ENCODE data around the gene C20orf141. TPM values are rescaled to one million over a fixed set of nuclear protein-coding genes. Genes with fewer than 3 reads are reported as not detected.

The C20orf141 gene
- total RNA-seq, 1 experiment from 2014 or later, result not detected

GRCh38 chr20:2845607-2846006 is 30.8 kb downstream of the C20orf141 start:
- Mint-ChIP-seq H3K4me3 (no peak overlapping the region), H3K9me3 (no peaks in the 10 kb centered on the region; a peak in 1 of 5 replicates), H3K27me3 (ENCODE audit: low read depth) (no peaks in the 10 kb centered on the region), H3K36me3 (ENCODE audit: insufficient read depth in 1 of 3, low read depth in 3 of 3) (no peaks in the 10 kb centered on the region), H3K27ac (no peak overlapping the region), H3K4me1 (peaks cover 4% of the 10 kb centered on the region in 2 experiments)
- Histone ChIP-seq H3K27me3 (ENCODE audit: insufficient read depth, low read length) (no peaks in the 10 kb centered on the region), H2AFZ (ENCODE audit: low read length) (no peak overlapping the region), H2BK120ac (ENCODE audit: low read depth, low read length, poor library complexity, severe bottlenecking) (no peak overlapping the region), H4K20me1 (ENCODE audit: control insufficient read depth, insufficient read depth, insufficient read length) (no peaks in the 10 kb centered on the region), H2AK5ac (ENCODE audit: insufficient read length, low read length) (no peak overlapping the region), H2BK12ac (ENCODE audit: insufficient read length, low read depth, low read length) (no peak overlapping the region), H3K27ac (ENCODE audit: insufficient read length, low read depth, low read length) (no peak overlapping the region), H2BK15ac (ENCODE audit: low read depth, low read length) (no peak overlapping the region), H3K56ac (ENCODE audit: insufficient read length, low read depth, low read length) (no peak overlapping the region), H3K23ac (ENCODE audit: insufficient read length, low read depth, low read length) (no peak overlapping the region), H3K79me1 (ENCODE audit: insufficient read depth, low read depth, low read length, poor library complexity, severe bottlenecking) (no peaks in the 10 kb centered on the region), H4K91ac (ENCODE audit: insufficient read length, low read depth, low read length) (no peak overlapping the region), H3K18ac (ENCODE audit: insufficient read length, low read depth, low read length) (no peak overlapping the region), H3K14ac (ENCODE audit: insufficient read depth, low read length) (no peak overlapping the region), H3K9me3 (ENCODE audit: control insufficient read depth, low read depth, low read length) (no peaks in the 10 kb centered on the region), H3T11ph (ENCODE audit: low read length) (no peak overlapping the region), H3K4me1 (ENCODE audit: insufficient read depth, low read length) (no peaks in the 10 kb centered on the region), H4K8ac (replicated peaks; ENCODE audit: insufficient read length, low read depth, low read length) (no peak overlapping the region), H3K4ac (ENCODE audit: low read depth, low read length) (no peak overlapping the region), H2BK20ac (ENCODE audit: low read depth, low read length, poor library complexity, severe bottlenecking) (no peak overlapping the region), H3K9ac (ENCODE audit: extremely low read depth, insufficient read length, low read length) (no peak overlapping the region), H4K5ac (ENCODE audit: insufficient read length, low read depth, low read length) (no peak overlapping the region), H3K4me2 (ENCODE audit: insufficient read depth, insufficient read length, low read length) (no peak overlapping the region), H2BK5ac (ENCODE audit: insufficient read length, low read length) (no peak overlapping the region), H3K79me2 (ENCODE audit: insufficient read depth, low read length) (no peaks in the 10 kb centered on the region), H3K23me2 (ENCODE audit: insufficient read length, low read depth, low read length, poor library complexity, severe bottlenecking) (peaks cover 7% of the 10 kb centered on the region)
- TF ChIP-seq CTCF (conservative IDR thresholded peaks at IDR 0.05), result no peak
- WGBS (ENCODE audit: extremely low coverage, insufficient read length, low lambda C conversion rate), result no CpG with 5 or more reads among the region's 2 CpGs
- no peak for DNase-seq
